22Rv1 (cell line): Measurements from ENCODE around the gene HEXD.
A peak's percentile ranks its signal among the peaks of the same experiment; 100 is the strongest.
"Not testable (repeated sequence)": the region's sequence is repeated elsewhere in the genome, so short reads cannot be mapped to it uniquely, and the experiment has no call there.

Experiments used
- H3K27ac ChIP-seq: fragments of 450-650 bp; 2 replicates; pipeline ENCODE4 v1.5.1; 2017
- CTCF ChIP-seq: fragments of 450-650 bp; IDR thresholded peaks from 2 replicates; pipeline ENCODE4 v1.5.1; 2017; ENCODE audit warnings: mild to moderate bottlenecking
- ZFX ChIP-seq: fragments of 450-650 bp; IDR thresholded peaks from 2 replicates; pipeline ENCODE4 v1.6.1; 2017; ENCODE audit warnings: antibody characterized with exemption, borderline replicate concordance

The HEXD gene

GRCh38 chr17:82410014-82410716 lies 8.0 kb upstream of the HEXD start:
- H3K27ac ChIP-seq = no peak overlapping the region
- no peak for TF ChIP-seq ZFX
- TF ChIP-seq CTCF = no peak

- no peak for TF ChIP-seq ZFX
- no peak for TF ChIP-seq CTCF
- no peak overlapping the region for H3K27ac ChIP-seq
These were observed 6.6 kb upstream of the HEXD start for GRCh38 chr17:82411396-82412053.

- not testable (repeated sequence) for H3K27ac ChIP-seq
These were observed 6.1 kb upstream of the HEXD start for GRCh38 chr17:82412081-82412480.

GRCh38 chr17:82412535-82413520 lies 5.3 kb upstream of the HEXD start:
- TF ChIP-seq ZFX = no peak
- TF ChIP-seq CTCF = no peak
- no peak overlapping the region for H3K27ac ChIP-seq

- TF ChIP-seq ZFX (no peak), CTCF (peak; percentile 59)
- H3K27ac ChIP-seq = no peak overlapping the region
These were observed 3.4 kb upstream of the HEXD start for GRCh38 chr17:82414548-82415281.

- H3K27ac ChIP-seq = no peak overlapping the region
- no peak for TF ChIP-seq CTCF
- no peak for TF ChIP-seq ZFX
These were observed 2.8 kb upstream of the HEXD start for GRCh38 chr17:82415336-82415735.

GRCh38 chr17:82415786-82416185 lies 2.4 kb upstream of the HEXD start:
- H3K27ac ChIP-seq = no peak overlapping the region

More at GRCh38 chr17:82415786-82416185, 2.4 kb upstream of the HEXD start:
- TF ChIP-seq ZFX = no peak
- TF ChIP-seq CTCF = no peak
